ENCODE data around the gene TIAM2.
"Not testable (repeated sequence)": the region's sequence is repeated elsewhere in the genome, so short reads cannot be mapped to it uniquely, and the experiment has no call there.

TIAM2 gene

DNA sequence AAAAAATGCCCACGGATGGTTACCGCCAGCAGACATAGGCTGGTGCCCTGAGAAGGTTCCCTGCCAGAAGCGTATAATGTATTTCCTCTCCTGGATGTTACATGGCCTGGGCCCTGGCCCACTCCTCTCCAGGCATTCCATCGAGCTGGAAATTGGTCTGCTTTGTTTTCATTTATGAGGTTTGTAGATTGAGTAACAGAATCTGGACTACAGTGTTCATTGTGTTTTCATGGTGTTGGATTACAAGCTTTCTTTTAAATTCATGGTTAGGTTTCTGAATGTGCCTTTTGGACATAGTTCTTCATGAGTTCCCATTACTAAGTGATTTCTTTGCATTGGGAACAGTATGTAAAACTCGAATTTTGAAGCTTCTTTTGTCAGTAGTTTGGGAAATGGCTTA is 6.4 kb downstream of the TIAM2 start:
- FAIRE-seq (no peak), DNase-seq (ENCODE audit: insufficient read length, low spot score) (no peak)
- TF ChIP-seq POLR2A (IDR thresholded peaks at IDR 0.05; ENCODE audit: low read depth, low read length) = no peak

GRCh38 chr6:155001934-155002333 is 6.8 kb downstream of the TIAM2 start:
- FAIRE-seq (no peak), DNase-seq (ENCODE audit: insufficient read length, low spot score) (no peak)
- no peak for TF ChIP-seq POLR2A (IDR thresholded peaks at IDR 0.05; ENCODE audit: low read depth, low read length)

- no peak for FAIRE-seq
- TF ChIP-seq POLR2A (IDR thresholded peaks at IDR 0.05; ENCODE audit: low read depth, low read length) = no peak
- no peak for DNase-seq (ENCODE audit: insufficient read length, low spot score)
Measured at GRCh38 chr6:155003476-155003875, 8.4 kb downstream of the TIAM2 start.

GRCh38 chr6:155004017-155004416 is 8.9 kb downstream of the TIAM2 start:
- no peak for TF ChIP-seq POLR2A (IDR thresholded peaks at IDR 0.05; ENCODE audit: low read depth, low read length)
- DNase-seq (ENCODE audit: insufficient read length, low spot score) (no peak), FAIRE-seq (no peak)

DNA sequence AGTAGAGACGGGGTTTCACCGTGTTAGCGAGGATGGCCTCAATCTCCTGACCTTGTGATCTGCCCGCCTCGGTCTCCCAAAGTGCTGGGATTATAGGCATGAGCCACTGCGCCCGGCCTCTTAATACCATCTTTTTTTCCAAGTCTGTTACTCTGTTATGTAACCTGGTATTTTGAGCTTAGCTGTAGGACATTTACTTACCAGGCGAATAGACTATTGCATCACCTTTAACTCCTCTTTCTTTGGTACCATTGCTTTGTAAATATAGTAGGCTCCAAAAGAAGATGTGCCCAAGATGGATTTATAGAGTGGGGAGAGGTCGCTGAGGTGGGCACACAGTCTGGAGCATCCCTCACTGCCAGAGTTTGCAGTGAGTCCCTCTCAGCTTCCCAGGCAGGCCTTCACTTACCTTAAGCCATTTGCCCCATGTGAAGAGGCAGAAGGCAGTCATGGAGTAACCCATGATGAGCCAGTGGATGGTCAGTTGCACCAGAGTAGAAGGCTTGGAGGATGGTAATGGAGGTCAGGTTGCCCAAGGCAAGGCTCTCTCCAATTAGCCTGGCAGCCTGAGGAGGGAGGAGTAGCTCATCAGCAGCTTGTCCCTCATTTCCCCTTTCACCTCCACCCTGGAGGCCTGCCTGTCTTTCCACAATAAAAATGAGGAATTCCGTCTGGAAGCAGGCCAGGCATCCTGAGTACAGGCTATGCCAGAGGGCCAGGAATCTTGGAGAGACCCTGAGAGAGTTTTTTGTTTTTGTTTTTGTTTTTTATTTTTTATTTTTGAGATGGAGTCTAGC is 9.7 kb downstream of the TIAM2 start:
- TF ChIP-seq POLR2A (IDR thresholded peaks at IDR 0.05; ENCODE audit: low read depth, low read length) = no peak
- FAIRE-seq = no peak

GRCh38 chr6:155008625-155009024 is 13.5 kb downstream of the TIAM2 start:
- no peak for TF ChIP-seq POLR2A (IDR thresholded peaks at IDR 0.05; ENCODE audit: low read depth, low read length)
- FAIRE-seq (no peak), DNase-seq (ENCODE audit: insufficient read length, low spot score) (no peak)

More for the DNA sequence above, 9.7 kb downstream of the TIAM2 start:
- DNase-seq (ENCODE audit: insufficient read length, low spot score) = no peak

- FAIRE-seq = no peak
- DNase-seq (ENCODE audit: insufficient read length, low spot score) = no peak
- no peak for TF ChIP-seq POLR2A (IDR thresholded peaks at IDR 0.05; ENCODE audit: low read depth, low read length)
Measured at GRCh38 chr6:155010940-155011339, 15.8 kb downstream of the TIAM2 start.

DNA sequence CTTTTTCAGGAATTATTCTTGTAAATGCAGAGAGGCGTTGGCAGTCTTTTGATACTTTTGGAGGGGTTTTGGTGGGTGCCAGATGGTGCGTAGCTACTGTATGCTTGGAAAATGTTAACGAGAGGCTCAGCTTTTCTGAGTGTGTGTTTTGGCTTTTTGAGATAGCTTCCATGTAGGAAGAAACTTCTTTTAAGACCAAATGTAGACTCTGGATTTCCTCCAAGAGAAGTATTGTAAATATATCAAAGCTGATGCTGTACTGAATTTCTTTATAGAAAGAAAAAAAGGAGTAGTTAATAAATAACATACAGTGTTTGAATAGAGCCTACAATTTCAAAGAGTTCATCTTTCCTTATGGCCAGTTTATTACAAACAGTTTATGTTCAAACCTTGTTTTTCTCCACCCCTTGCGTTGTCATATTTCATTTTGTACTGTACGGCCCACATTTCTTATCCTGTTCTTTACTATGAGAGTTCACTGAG is 16.7 kb downstream of the TIAM2 start:
- no peak for DNase-seq (ENCODE audit: insufficient read length, low spot score)
- FAIRE-seq = no peak
- no peak for TF ChIP-seq POLR2A (IDR thresholded peaks at IDR 0.05; ENCODE audit: low read depth, low read length)

DNA sequence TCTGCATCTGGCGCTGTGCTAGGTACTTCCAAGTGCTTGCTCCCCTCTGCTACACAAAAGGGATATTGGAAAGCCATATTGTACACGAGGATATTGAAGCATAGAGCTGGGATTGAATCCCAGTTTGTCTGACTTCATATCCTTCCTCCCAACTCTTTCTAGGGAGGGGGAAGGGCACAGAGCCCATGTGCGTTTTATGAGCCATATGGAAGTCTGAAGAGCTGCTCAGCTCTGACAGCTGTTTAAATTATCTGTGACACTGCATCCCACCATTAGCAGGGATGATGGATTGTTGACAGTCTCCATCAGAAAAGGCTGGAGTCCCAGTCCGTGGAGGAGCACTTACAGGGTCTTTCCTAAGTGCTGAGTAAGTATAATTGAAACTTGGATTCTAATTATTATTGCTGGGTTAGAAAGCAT is 18.4 kb downstream of the TIAM2 start:
- TF ChIP-seq POLR2A (IDR thresholded peaks at IDR 0.05; ENCODE audit: low read depth, low read length) = no peak
- FAIRE-seq (no peak), DNase-seq (ENCODE audit: insufficient read length, low spot score) (no peak)

GRCh38 chr6:155014137-155014536 is 19.0 kb downstream of the TIAM2 start:
- FAIRE-seq (no peak), DNase-seq (ENCODE audit: insufficient read length, low spot score) (no peak)
- TF ChIP-seq POLR2A (IDR thresholded peaks at IDR 0.05; ENCODE audit: low read depth, low read length) = no peak

DNA sequence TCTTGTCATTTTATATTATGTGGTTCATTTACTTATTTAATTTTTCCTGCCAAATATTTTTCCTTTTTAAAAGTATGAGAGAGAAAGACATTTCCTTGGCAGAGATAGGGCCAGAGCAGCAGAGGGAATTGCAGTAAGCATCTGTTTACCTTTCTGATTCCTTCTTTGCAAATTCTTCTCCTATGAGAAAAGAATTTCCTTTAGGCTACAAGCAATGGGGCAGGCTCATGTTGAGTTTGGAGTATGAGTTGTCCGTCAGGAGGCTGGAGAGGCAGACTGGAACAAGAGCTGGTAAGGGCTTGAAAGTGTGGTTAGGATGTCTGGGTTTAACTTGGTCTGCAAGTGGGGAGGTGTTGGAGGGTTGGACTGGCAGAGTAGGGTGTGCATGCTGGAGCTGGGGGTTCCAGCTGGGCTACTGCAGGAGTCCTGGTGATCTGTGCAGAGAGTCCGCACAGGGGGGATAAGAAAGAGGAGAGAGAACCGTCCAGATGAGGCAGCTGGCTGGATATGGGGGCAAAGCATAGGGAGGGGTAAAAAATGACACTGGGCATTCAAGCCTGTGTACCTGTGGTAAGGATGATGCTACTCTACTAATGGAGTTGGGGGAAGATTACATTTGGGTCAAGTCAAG is 19.7 kb downstream of the TIAM2 start:
- no peak for TF ChIP-seq POLR2A (IDR thresholded peaks at IDR 0.05; ENCODE audit: low read depth, low read length)
- DNase-seq (ENCODE audit: insufficient read length, low spot score) (no peak), FAIRE-seq (no peak)

GRCh38 chr6:155018415-155018814 is 23.3 kb downstream of the TIAM2 start:
- not testable (repeated sequence) for FAIRE-seq; DNase-seq (ENCODE audit: insufficient read length, low spot score)

GRCh38 chr6:155021680-155022079 is 26.6 kb downstream of the TIAM2 start:
- FAIRE-seq (no peak), DNase-seq (ENCODE audit: insufficient read length, low spot score) (no peak)

GRCh38 chr6:155022721-155023120 is 27.6 kb downstream of the TIAM2 start:
- FAIRE-seq = no peak
- no peak for TF ChIP-seq POLR2A (IDR thresholded peaks at IDR 0.05; ENCODE audit: low read depth, low read length)
- DNase-seq (ENCODE audit: insufficient read length, low spot score) = no peak

More at GRCh38 chr6:155021680-155022079, 26.6 kb downstream of the TIAM2 start:
- TF ChIP-seq POLR2A (IDR thresholded peaks at IDR 0.05; ENCODE audit: low read depth, low read length) = no peak

- FAIRE-seq (no peak), DNase-seq (ENCODE audit: insufficient read length, low spot score) (no peak)
- no peak for TF ChIP-seq POLR2A (IDR thresholded peaks at IDR 0.05; ENCODE audit: low read depth, low read length)
Measured at GRCh38 chr6:155023717-155024116, 28.6 kb downstream of the TIAM2 start.

Measured in H54 (cell line).